ENCODE measurements around the gene ZNF358.

ZNF358 gene

DNA sequence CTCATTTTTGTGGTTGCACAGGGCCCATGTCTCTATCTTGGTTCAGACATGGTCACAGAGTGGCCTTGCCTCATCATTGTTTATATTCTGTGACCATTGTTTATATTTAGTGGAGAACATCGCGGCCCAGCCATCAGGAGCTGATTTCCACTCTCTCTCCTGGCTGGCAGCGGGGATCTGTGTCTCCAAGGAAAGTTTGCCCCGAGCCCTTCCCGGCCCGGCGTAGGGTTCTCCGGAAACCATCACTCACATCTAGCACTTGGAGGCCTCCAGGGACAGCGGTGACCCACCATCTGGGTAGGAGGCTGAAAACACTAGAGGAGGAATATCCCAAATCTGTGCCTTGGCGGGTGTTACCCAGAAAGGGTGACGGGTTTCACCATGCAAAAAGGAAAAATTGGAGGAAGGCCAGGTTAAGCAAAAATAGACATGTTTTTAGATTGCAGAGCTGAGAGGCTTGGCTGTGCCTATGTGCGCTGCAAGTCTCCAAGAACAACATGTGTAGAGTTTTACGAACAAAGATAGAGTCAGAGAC lies 726 bp upstream of the ZNF358 start:
- H3K27ac ChIP-seq (ENCODE audit: low read depth, low read length) = no peak overlapping the region
- no peaks in the 10 kb centered on the region for H3K27me3 ChIP-seq (ENCODE audit: low read length)
- no peak for TF ChIP-seq EZH2phosphoT487 (conservative IDR thresholded peaks at IDR 0.05; ENCODE audit: low read length)
- TF ChIP-seq, protein P1, sequence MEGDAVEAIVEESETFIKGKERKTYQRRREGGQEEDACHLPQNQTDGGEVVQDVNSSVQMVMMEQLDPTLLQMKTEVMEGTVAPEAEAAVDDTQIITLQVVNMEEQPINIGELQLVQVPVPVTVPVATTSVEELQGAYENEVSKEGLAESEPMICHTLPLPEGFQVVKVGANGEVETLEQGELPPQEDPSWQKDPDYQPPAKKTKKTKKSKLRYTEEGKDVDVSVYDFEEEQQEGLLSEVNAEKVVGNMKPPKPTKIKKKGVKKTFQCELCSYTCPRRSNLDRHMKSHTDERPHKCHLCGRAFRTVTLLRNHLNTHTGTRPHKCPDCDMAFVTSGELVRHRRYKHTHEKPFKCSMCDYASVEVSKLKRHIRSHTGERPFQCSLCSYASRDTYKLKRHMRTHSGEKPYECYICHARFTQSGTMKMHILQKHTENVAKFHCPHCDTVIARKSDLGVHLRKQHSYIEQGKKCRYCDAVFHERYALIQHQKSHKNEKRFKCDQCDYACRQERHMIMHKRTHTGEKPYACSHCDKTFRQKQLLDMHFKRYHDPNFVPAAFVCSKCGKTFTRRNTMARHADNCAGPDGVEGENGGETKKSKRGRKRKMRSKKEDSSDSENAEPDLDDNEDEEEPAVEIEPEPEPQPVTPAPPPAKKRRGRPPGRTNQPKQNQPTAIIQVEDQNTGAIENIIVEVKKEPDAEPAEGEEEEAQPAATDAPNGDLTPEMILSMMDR (IDR thresholded peaks at IDR 0.05; ENCODE audit: insufficient read depth, low read length, poor library complexity, severe bottlenecking) = no peak
- no peak overlapping the region for H3K9ac ChIP-seq (ENCODE audit: low read length)
- H2AFZ ChIP-seq (ENCODE audit: low read depth, low read length, severe bottlenecking) = peak overlapping the region; percentile 28
- no peaks in the 10 kb centered on the region for H4K20me1 ChIP-seq (ENCODE audit: low read depth, low read length)
- H3K9me2 ChIP-seq (replicated peaks; ENCODE audit: insufficient read depth, low read length) = no peaks in the 10 kb centered on the region
- H3K36me3 ChIP-seq (ENCODE audit: low read length) = no peaks in the 10 kb centered on the region
- H3K4me3 ChIP-seq (ENCODE audit: insufficient read depth, low read length, poor library complexity, severe bottlenecking) = no peak overlapping the region
- H3K79me2 ChIP-seq (ENCODE audit: insufficient read depth, low read length) = no peaks in the 10 kb centered on the region
- H3K4me2 ChIP-seq (ENCODE audit: low read depth, low read length, poor library complexity, severe bottlenecking) = no peak overlapping the region
- no peaks in the 10 kb centered on the region for H3K9me3 ChIP-seq (ENCODE audit: insufficient read depth, low read length)
- H3F3A ChIP-seq (ENCODE audit: insufficient read depth) = no peaks in the 10 kb centered on the region

DNA sequence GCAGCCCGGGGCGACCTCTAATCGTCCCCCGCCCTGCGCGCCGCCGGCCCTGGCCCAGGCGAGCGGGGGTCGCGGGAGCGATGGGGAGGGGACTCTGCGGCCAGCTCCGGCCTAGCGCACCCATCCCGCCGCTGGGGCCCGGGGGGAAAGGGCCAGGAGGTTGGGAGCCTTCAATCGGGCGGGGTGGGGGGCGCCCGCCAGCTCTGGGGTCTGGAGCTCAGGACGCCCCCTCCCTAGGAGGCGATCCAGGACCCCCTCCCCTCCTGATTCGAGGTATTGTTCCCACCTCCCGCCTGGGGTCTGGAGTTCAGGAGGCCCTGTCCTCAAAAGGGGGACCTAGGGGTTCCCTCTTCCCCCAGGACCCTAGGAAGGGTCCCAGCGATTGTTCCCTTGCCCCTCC lies 430 bp downstream of the ZNF358 start:
- H3K79me2 ChIP-seq (ENCODE audit: insufficient read depth, low read length) = no peaks in the 10 kb centered on the region
- H3K27me3 ChIP-seq (ENCODE audit: low read length) = no peaks in the 10 kb centered on the region
- no peaks in the 10 kb centered on the region for H3K9me2 ChIP-seq (replicated peaks; ENCODE audit: insufficient read depth, low read length)
- H3K27ac ChIP-seq (ENCODE audit: low read depth, low read length) = no peak overlapping the region
- H3K9me3 ChIP-seq (ENCODE audit: insufficient read depth, low read length) = no peaks in the 10 kb centered on the region
- H3K4me2 ChIP-seq (ENCODE audit: low read depth, low read length, poor library complexity, severe bottlenecking) = no peak overlapping the region
- H3K4me3 ChIP-seq (ENCODE audit: insufficient read depth, low read length, poor library complexity, severe bottlenecking) = no peak overlapping the region
- no peak overlapping the region for H3K9ac ChIP-seq (ENCODE audit: low read length)
- TF ChIP-seq, protein P1 (IDR thresholded peaks at IDR 0.05; ENCODE audit: insufficient read depth, low read length, poor library complexity, severe bottlenecking) = no peak
- TF ChIP-seq EZH2phosphoT487 (conservative IDR thresholded peaks at IDR 0.05; ENCODE audit: low read length) = no peak
- no peak overlapping the region for H2AFZ ChIP-seq (ENCODE audit: low read depth, low read length, severe bottlenecking)
- no peaks in the 10 kb centered on the region for H3F3A ChIP-seq (ENCODE audit: insufficient read depth)
- H4K20me1 ChIP-seq (ENCODE audit: low read depth, low read length) = no peaks in the 10 kb centered on the region
- no peaks in the 10 kb centered on the region for H3K36me3 ChIP-seq (ENCODE audit: low read length)

DNA sequence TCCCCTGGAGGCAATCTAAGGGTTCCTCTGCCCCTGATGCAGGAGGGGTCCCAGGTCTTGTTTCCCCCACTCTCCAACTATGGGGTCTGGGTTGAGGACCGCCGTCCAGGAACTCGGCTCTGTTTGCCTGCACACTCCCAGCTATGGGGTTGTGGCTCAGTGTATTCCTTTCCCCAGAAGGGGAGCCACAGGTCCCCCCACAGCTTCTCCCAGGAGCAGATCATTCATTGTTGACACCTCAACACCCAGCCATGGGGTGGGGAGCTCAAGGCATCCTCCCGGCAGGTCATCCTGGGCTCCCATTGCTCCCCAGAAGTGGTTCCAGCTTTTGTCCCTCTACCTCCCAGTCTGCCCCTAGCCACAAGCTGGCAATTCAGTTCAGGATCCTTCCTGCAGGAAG lies 975 bp downstream of the ZNF358 start:
- H3K27me3 ChIP-seq (ENCODE audit: low read length) = no peaks in the 10 kb centered on the region
- no peaks in the 10 kb centered on the region for H3F3A ChIP-seq (ENCODE audit: insufficient read depth)
- TF ChIP-seq EZH2phosphoT487 (conservative IDR thresholded peaks at IDR 0.05; ENCODE audit: low read length) = no peak
- TF ChIP-seq, protein P1 (IDR thresholded peaks at IDR 0.05; ENCODE audit: insufficient read depth, low read length, poor library complexity, severe bottlenecking) = no peak
- H3K4me2 ChIP-seq (ENCODE audit: low read depth, low read length, poor library complexity, severe bottlenecking) = no peak overlapping the region
- no peak overlapping the region for H2AFZ ChIP-seq (ENCODE audit: low read depth, low read length, severe bottlenecking)
- no peaks in the 10 kb centered on the region for H3K79me2 ChIP-seq (ENCODE audit: insufficient read depth, low read length)
- no peaks in the 10 kb centered on the region for H3K36me3 ChIP-seq (ENCODE audit: low read length)
- H3K9ac ChIP-seq (ENCODE audit: low read length) = no peak overlapping the region
- no peak overlapping the region for H3K27ac ChIP-seq (ENCODE audit: low read depth, low read length)
- no peak overlapping the region for H3K4me3 ChIP-seq (ENCODE audit: insufficient read depth, low read length, poor library complexity, severe bottlenecking)
- H4K20me1 ChIP-seq (ENCODE audit: low read depth, low read length) = no peaks in the 10 kb centered on the region
- no peaks in the 10 kb centered on the region for H3K9me3 ChIP-seq (ENCODE audit: insufficient read depth, low read length)
- H3K9me2 ChIP-seq (replicated peaks; ENCODE audit: insufficient read depth, low read length) = no peaks in the 10 kb centered on the region

Measured in SU-DHL-6 (cell line).